Measurements from ENCODE around the gene OPN1SW. TPM values are rescaled to one million over a fixed set of nuclear protein-coding genes. Genes with fewer than 3 reads are reported as not detected.

OPN1SW gene
- total and polyA plus RNA-seq, 2 experiments from 2014 or later, result 2.2 TPM; not detected in 1

GRCh38 chr7:128727239-128727638 is 48.4 kb downstream of the OPN1SW start:
- Histone ChIP-seq H3K9me3 (ENCODE audit: low read depth) (no peaks in the 10 kb centered on the region), H3K9ac (no peak overlapping the region), H3F3A (ENCODE audit: insufficient read depth) (no peaks in the 10 kb centered on the region), H4K20me1 (ENCODE audit: insufficient read depth) (no peaks in the 10 kb centered on the region), H3K36me3 (ENCODE audit: low read depth) (no peaks in the 10 kb centered on the region), H3K27ac (no peak overlapping the region), H3K4me2 (ENCODE audit: unreplicated experiment) (no peak overlapping the region), H3K79me2 (ENCODE audit: insufficient read depth) (no peaks in the 10 kb centered on the region), H3K27me3 (replicated peaks; ENCODE audit: insufficient read depth) (no peaks in the 10 kb centered on the region), H3K4me1 (ENCODE audit: insufficient read depth) (no peaks in the 10 kb centered on the region), H2AFZ (no peak overlapping the region), H3K9me2 (ENCODE audit: insufficient read depth) (no peaks in the 10 kb centered on the region), H3K4me3 (no peak overlapping the region)
- no peak for TF ChIP-seq EZH2 (IDR thresholded peaks at IDR 0.05; ENCODE audit: insufficient read depth, poor library complexity, severe bottlenecking)
- no peak for TF ChIP-seq EZH2phosphoT487 (IDR thresholded peaks at IDR 0.05; ENCODE audit: insufficient read depth, low read depth)
- in situ Hi-C loops (cut with MboI), result no loop called here
- 91 to 95% methylated on average over 4 of the region's 4 CpGs for WGBS, 2 experiments (ENCODE audit: low coverage in 1 of 2, low lambda C conversion rate in 2 of 2, missing lambda C conversion rate in 2 of 2)
- no peak for DNase-seq

- Histone ChIP-seq H3K9me3 (ENCODE audit: low read depth) (no peaks in the 10 kb centered on the region), H3K4me3 (no peak overlapping the region), H3K4me2 (ENCODE audit: unreplicated experiment) (no peak overlapping the region), H4K20me1 (ENCODE audit: insufficient read depth) (no peaks in the 10 kb centered on the region), H3K79me2 (ENCODE audit: insufficient read depth) (no peaks in the 10 kb centered on the region), H3K27ac (no peak overlapping the region), H3K9me2 (ENCODE audit: insufficient read depth) (no peaks in the 10 kb centered on the region), H2AFZ (no peak overlapping the region), H3F3A (ENCODE audit: insufficient read depth) (no peaks in the 10 kb centered on the region), H3K27me3 (replicated peaks; ENCODE audit: insufficient read depth) (no peaks in the 10 kb centered on the region), H3K36me3 (ENCODE audit: low read depth) (no peaks in the 10 kb centered on the region), H3K9ac (no peak overlapping the region), H3K4me1 (ENCODE audit: insufficient read depth) (no peaks in the 10 kb centered on the region)
- TF ChIP-seq EZH2 (IDR thresholded peaks at IDR 0.05; ENCODE audit: insufficient read depth, poor library complexity, severe bottlenecking), result no peak
- no peak for TF ChIP-seq EZH2phosphoT487 (IDR thresholded peaks at IDR 0.05; ENCODE audit: insufficient read depth, low read depth)
- WGBS, 2 experiments (ENCODE audit: low coverage in 1 of 2, low lambda C conversion rate in 2 of 2, missing lambda C conversion rate in 2 of 2), result 11 to 25% methylated on average over 1 of the region's 1 CpG
- in situ Hi-C loops (cut with MboI), result no loop called here
- DNase-seq, result no peak
Measured at GRCh38 chr7:128726737-128727072, 48.9 kb downstream of the OPN1SW start.

- Histone ChIP-seq H3K4me1 (ENCODE audit: insufficient read depth) (no peaks in the 10 kb centered on the region), H3K9me3 (ENCODE audit: low read depth) (no peaks in the 10 kb centered on the region), H3K4me2 (ENCODE audit: unreplicated experiment) (no peak overlapping the region), H3K27ac (no peak overlapping the region), H2AFZ (no peak overlapping the region), H4K20me1 (ENCODE audit: insufficient read depth) (no peaks in the 10 kb centered on the region), H3K9me2 (ENCODE audit: insufficient read depth) (no peaks in the 10 kb centered on the region), H3K4me3 (no peak overlapping the region), H3K9ac (no peak overlapping the region), H3F3A (ENCODE audit: insufficient read depth) (no peaks in the 10 kb centered on the region), H3K79me2 (ENCODE audit: insufficient read depth) (no peaks in the 10 kb centered on the region), H3K36me3 (ENCODE audit: low read depth) (no peaks in the 10 kb centered on the region), H3K27me3 (replicated peaks; ENCODE audit: insufficient read depth) (no peaks in the 10 kb centered on the region)
- TF ChIP-seq EZH2 (IDR thresholded peaks at IDR 0.05; ENCODE audit: insufficient read depth, poor library complexity, severe bottlenecking), result no peak
- no peak for TF ChIP-seq EZH2phosphoT487 (IDR thresholded peaks at IDR 0.05; ENCODE audit: insufficient read depth, low read depth)
- in situ Hi-C loops (cut with MboI), result no loop called here
- WGBS, 2 experiments (ENCODE audit: low coverage in 1 of 2, low lambda C conversion rate in 2 of 2, missing lambda C conversion rate in 2 of 2), result 51 to 60% methylated on average over 8 of the region's 8 CpGs
- no peak for DNase-seq
Measured at GRCh38 chr7:128726059-128726736, 49.4 kb downstream of the OPN1SW start.

- Histone ChIP-seq H3K4me2 (ENCODE audit: unreplicated experiment) (no peak overlapping the region), H3K36me3 (ENCODE audit: low read depth) (no peaks in the 10 kb centered on the region), H3K9me3 (ENCODE audit: low read depth) (no peaks in the 10 kb centered on the region), H3K9me2 (ENCODE audit: insufficient read depth) (no peaks in the 10 kb centered on the region), H4K20me1 (ENCODE audit: insufficient read depth) (no peaks in the 10 kb centered on the region), H3K27ac (no peak overlapping the region), H2AFZ (no peak overlapping the region), H3K4me1 (ENCODE audit: insufficient read depth) (no peaks in the 10 kb centered on the region), H3K27me3 (replicated peaks; ENCODE audit: insufficient read depth) (no peaks in the 10 kb centered on the region), H3K79me2 (ENCODE audit: insufficient read depth) (no peaks in the 10 kb centered on the region), H3K9ac (no peak overlapping the region), H3F3A (ENCODE audit: insufficient read depth) (no peaks in the 10 kb centered on the region), H3K4me3 (no peak overlapping the region)
- DNase-seq, result no peak
- no peak for TF ChIP-seq EZH2 (IDR thresholded peaks at IDR 0.05; ENCODE audit: insufficient read depth, poor library complexity, severe bottlenecking)
- TF ChIP-seq EZH2phosphoT487 (IDR thresholded peaks at IDR 0.05; ENCODE audit: insufficient read depth, low read depth), result no peak
- WGBS, 2 experiments (ENCODE audit: low coverage in 1 of 2, low lambda C conversion rate in 2 of 2, missing lambda C conversion rate in 2 of 2), result 84 to 93% methylated on average over 2 of the region's 2 CpGs
- in situ Hi-C loops (cut with MboI), result no loop called here
Measured at GRCh38 chr7:128725531-128725930, 50.1 kb downstream of the OPN1SW start.

Data from GM23248 (cell line).